ENCODE results near the gene TANC1. TPM values are rescaled to one million over a fixed set of nuclear protein-coding genes. Genes with fewer than 3 reads are reported as not detected.

TANC1 gene
- total RNA-seq, 1 donor from 2014 or later = 18.5 TPM

DNA sequence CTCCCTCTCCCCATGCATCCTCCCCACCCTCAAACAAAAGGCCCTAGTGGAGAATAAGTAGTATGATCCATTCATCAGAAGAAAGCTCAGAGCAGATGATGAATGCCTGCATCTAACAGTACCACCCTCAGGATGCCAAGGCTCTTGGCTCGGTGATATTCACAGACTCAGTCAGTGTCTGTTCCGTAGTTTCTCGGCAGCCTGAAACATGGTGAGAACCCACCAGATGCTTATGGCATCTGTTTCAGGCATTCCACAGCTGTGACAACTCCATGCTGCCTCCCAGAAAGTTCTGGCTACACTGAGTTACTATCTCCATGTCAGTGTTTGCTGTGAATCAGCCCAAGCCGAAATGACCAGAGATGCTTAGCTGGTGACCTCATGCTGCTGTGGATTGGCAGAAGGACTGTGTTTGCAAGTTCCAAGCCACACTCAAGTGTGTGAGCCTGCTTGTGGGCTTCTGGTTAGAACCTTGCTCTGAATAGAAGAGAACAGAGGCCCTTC lies 234.2 kb downstream of the TANC1 start:
- TF ChIP-seq CTCF (IDR thresholded peaks at IDR 0.05; ENCODE audit: insufficient read depth, low read length, poor library complexity, severe bottlenecking) = no peak
- Histone ChIP-seq H3K36me3 (ENCODE audit: control insufficient read depth, insufficient read depth, low read length) (no peaks in the 10 kb centered on the region), H3K4me3 (ENCODE audit: low read depth, low read length) (no peak overlapping the region), H3K27me3 (ENCODE audit: control insufficient read depth, insufficient read depth, low read length) (no peaks in the 10 kb centered on the region)
- peak; percentile 93 for DNase-seq (ENCODE audit: low read depth)

DNA sequence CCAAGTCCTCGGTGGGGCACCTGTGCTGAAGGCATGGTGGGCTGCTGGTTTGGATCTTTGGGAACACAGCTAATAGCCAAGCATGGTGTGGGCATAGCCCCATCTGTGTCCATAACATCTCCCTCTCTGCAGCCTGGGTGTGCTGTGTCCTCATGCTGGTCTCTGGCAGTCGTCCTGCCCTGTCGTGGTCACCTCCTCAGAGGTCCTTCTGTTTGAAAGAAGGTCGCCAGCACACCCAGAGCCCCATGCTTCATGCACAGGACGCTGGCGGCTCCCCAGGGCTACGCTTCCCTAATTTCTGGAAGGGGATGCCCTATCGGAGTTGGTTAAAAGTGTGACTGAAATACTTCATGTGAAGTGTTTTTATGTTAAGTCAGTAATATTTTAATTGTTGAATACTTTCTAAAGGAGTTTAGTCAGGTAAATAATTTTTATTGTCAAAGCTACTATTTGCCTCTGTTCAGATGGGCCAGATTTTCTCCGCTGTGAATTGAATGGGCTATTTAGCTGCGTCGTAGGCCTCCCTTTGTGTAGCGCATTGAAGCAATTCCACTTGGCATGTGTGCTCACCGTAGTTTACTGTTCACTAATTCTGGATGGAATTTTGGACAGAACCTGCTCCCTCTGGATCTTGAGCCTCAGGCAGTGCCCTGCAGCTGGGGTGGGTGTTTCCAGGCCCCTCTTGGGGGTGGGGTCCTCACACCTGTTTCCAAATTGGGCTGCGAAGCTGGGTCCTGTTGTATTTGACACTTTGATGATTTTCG lies 236.1 kb downstream of the TANC1 start:
- no peaks in the 10 kb centered on the region for H3K27me3 ChIP-seq (ENCODE audit: control insufficient read depth, insufficient read depth, low read length)
- H3K36me3 ChIP-seq (ENCODE audit: control insufficient read depth, insufficient read depth, low read length) = no peaks in the 10 kb centered on the region
- no peak overlapping the region for H3K4me3 ChIP-seq (ENCODE audit: low read depth, low read length)
- no peak for TF ChIP-seq CTCF (IDR thresholded peaks at IDR 0.05; ENCODE audit: insufficient read depth, low read length, poor library complexity, severe bottlenecking)
- DNase-seq (ENCODE audit: low read depth) = no peak

DNA sequence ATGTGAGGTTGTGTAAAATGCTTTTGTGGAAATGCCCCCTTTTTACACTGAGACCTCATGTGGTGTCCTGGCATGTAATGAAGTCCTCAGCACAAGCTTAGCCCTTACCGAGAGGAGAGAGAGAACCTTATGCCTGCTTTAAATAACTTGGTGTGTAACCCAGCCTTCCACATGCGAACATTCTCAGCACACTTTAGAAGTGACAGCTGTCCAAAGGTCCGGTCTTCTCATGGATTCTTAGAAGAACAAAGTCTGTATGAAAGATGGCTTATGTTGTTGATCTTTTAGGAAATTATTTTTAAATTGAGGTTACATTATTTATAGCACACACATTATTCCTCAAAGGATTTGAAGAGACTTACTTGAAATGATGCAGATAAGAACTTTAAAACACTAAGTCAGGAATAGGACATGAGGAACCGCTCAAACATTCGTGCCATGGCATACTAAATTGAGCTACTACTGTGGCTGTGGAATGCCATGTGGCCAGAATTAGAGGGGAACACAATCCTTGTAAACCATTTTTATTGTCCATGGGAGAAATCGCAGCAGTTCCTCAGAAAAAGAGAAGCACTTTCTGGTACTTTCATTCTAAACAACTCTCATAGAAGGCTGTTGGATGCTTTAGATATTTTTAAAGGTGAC lies 238.4 kb downstream of the TANC1 start:
- no peak for TF ChIP-seq CTCF (IDR thresholded peaks at IDR 0.05; ENCODE audit: insufficient read depth, low read length, poor library complexity, severe bottlenecking)
- Histone ChIP-seq H3K4me3 (ENCODE audit: low read depth, low read length) (no peak overlapping the region), H3K36me3 (ENCODE audit: control insufficient read depth, insufficient read depth, low read length) (no peaks in the 10 kb centered on the region)

DNA sequence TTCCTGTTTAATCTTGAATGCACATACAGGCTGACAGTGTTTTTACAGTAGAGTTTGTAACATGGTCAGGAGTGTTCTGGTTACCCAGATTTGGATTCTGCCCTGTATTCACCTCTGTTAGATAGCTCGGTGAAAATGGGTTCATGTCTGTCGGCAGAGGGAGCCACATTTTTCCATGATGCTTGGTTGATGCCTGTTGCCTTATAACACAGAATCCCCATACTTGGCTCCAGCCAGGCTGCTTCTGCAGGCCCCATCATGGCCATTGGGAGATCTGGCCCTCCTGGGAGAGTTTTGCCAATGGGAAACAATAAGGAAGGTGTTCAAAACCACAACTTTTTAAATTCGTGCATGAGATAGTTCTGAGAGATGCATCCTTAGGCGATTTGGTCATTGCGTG lies 240.0 kb downstream of the TANC1 start:
- DNase-seq (ENCODE audit: low read depth) = no peak
- no peaks in the 10 kb centered on the region for H3K36me3 ChIP-seq (ENCODE audit: control insufficient read depth, insufficient read depth, low read length)
- TF ChIP-seq CTCF (IDR thresholded peaks at IDR 0.05; ENCODE audit: insufficient read depth, low read length, poor library complexity, severe bottlenecking) = no peak
- no peaks in the 10 kb centered on the region for H3K27me3 ChIP-seq (ENCODE audit: control insufficient read depth, insufficient read depth, low read length)
- no peak overlapping the region for H3K4me3 ChIP-seq (ENCODE audit: low read depth, low read length)

More for the DNA sequence above, 238.4 kb downstream of the TANC1 start:
- H3K27me3 ChIP-seq (ENCODE audit: control insufficient read depth, insufficient read depth, low read length) = no peaks in the 10 kb centered on the region
- DNase-seq (ENCODE audit: low read depth) = no peak

- no peak for TF ChIP-seq CTCF (IDR thresholded peaks at IDR 0.05; ENCODE audit: insufficient read depth, low read length, poor library complexity, severe bottlenecking)
- DNase-seq (ENCODE audit: low read depth) = no peak
- Histone ChIP-seq H3K4me3 (ENCODE audit: low read depth, low read length) (no peak overlapping the region), H3K36me3 (ENCODE audit: control insufficient read depth, insufficient read depth, low read length) (no peaks in the 10 kb centered on the region), H3K27me3 (ENCODE audit: control insufficient read depth, insufficient read depth, low read length) (no peaks in the 10 kb centered on the region)
These were observed 241.2 kb downstream of the TANC1 start for GRCh38 chr2:159209341-159210306.
